Spleen (tissue), 7 donors: ENCODE results near the gene FAM131C.

ENCODE experiments used
- POLR2A ChIP-seq, 3 donors: fragments of 450-650 bp; IDR thresholded peaks; one replicate each; pipeline ENCODE4 v1.5.1; 2017; ENCODE audit warnings: antibody characterized with exemption in 3 of 3, mild to moderate bottlenecking in 1 of 3
- POLR2AphosphoS5 ChIP-seq, 3 donors: sonication (generic); formaldehyde crosslinking; IDR thresholded peaks; one replicate each; pipeline ENCODE4 v1.5.1; 2017; ENCODE audit warnings: antibody characterized with exemption in 3 of 3
- TF ChIP-seq, protein P1 (sequence below), 11 experiments: fragments of 200-600 bp in 7 of 11; fragments of 450-650 bp in 4 of 11; sonication (generic) in 4 of 11; IDR thresholded peaks in 8 of 11; conservative IDR thresholded peaks in 3 of 11; 1 replicate in 7 of 11; 2 replicates in 4 of 11; pipeline versions ENCODE4 v1.4.0 to v1.8.0; 2016 to 2021; ENCODE audit warnings: antibody characterized with exemption in 11 of 11, inconsistent platforms in 4 of 11, mild to moderate bottlenecking in 1 of 11
- donor health status: DM: no; HTN: no; CAD: no; lungs with moderate emphysema.
- donor health status: DM: no; HTN: no; CAD: no.
- donor health status: DM: no; HTN: no; CAD: no.

- no peak for TF ChIP-seq POLR2A (IDR thresholded peaks at IDR 0.05)
- TF ChIP-seq POLR2AphosphoS5 (IDR thresholded peaks at IDR 0.05), result no peak
- TF ChIP-seq, protein P1, sequence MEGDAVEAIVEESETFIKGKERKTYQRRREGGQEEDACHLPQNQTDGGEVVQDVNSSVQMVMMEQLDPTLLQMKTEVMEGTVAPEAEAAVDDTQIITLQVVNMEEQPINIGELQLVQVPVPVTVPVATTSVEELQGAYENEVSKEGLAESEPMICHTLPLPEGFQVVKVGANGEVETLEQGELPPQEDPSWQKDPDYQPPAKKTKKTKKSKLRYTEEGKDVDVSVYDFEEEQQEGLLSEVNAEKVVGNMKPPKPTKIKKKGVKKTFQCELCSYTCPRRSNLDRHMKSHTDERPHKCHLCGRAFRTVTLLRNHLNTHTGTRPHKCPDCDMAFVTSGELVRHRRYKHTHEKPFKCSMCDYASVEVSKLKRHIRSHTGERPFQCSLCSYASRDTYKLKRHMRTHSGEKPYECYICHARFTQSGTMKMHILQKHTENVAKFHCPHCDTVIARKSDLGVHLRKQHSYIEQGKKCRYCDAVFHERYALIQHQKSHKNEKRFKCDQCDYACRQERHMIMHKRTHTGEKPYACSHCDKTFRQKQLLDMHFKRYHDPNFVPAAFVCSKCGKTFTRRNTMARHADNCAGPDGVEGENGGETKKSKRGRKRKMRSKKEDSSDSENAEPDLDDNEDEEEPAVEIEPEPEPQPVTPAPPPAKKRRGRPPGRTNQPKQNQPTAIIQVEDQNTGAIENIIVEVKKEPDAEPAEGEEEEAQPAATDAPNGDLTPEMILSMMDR (IDR thresholded peaks at IDR 0.05 in 8 of 11, conservative IDR thresholded peaks at IDR 0.05 in 3 of 11), result no peak
Measured at GRCh38 chr1:16046842-16047241, 26.6 kb downstream of the FAM131C start.
